ENCODE measurements around the gene SYT14. TPM values are rescaled to one million over a fixed set of nuclear protein-coding genes. Genes with fewer than 3 reads are reported as not detected.

SYT14 gene
- total RNA-seq, 4 donors from 2014 or later: 0.98 to 4.2 (median 2.0) TPM

- Histone ChIP-seq H3K4me1 (no peaks in the 10 kb centered on the region), H3K27ac (no peak overlapping the region), H3K27me3 (no peaks in the 10 kb centered on the region), H3K4me3 (no peak overlapping the region), H3K9me3 (peaks cover 0 to 7% (median 0%) of the 10 kb centered on the region in 4 donors), H3K36me3 (no peaks in the 10 kb centered on the region)
- DNase-seq (ENCODE audit: low spot score in 2 of 2): no peak
- TF ChIP-seq, protein P1, sequence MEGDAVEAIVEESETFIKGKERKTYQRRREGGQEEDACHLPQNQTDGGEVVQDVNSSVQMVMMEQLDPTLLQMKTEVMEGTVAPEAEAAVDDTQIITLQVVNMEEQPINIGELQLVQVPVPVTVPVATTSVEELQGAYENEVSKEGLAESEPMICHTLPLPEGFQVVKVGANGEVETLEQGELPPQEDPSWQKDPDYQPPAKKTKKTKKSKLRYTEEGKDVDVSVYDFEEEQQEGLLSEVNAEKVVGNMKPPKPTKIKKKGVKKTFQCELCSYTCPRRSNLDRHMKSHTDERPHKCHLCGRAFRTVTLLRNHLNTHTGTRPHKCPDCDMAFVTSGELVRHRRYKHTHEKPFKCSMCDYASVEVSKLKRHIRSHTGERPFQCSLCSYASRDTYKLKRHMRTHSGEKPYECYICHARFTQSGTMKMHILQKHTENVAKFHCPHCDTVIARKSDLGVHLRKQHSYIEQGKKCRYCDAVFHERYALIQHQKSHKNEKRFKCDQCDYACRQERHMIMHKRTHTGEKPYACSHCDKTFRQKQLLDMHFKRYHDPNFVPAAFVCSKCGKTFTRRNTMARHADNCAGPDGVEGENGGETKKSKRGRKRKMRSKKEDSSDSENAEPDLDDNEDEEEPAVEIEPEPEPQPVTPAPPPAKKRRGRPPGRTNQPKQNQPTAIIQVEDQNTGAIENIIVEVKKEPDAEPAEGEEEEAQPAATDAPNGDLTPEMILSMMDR (IDR thresholded peaks at IDR 0.05): no peak
- TF ChIP-seq POLR2A (IDR thresholded peaks at IDR 0.05): no peak
- TF ChIP-seq EP300 (IDR thresholded peaks at IDR 0.05): no peak
These were observed 13.6 kb upstream of the SYT14 start for GRCh38 chr1:209924390-209924789.

DNA sequence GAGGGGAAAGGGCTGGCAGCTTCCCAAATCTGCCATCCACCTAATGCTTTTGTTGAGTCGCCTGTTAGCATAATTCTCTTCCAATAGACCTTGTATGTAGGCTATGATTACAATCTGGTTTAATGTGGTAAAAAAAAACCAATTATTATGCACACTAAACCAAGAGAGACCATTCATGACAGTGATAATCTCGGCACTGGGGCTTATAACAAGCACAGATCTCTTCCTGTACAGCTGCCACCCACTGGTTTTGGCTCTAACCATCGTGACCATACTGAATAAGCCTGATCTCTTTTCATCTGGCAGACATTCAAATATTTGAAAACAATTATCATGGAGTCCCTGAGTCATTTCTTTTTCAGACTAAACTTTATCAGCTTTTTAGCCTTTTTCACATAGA lies 12.0 kb upstream of the SYT14 start:
- H3K36me3 ChIP-seq: no peaks in the 10 kb centered on the region
- no peak overlapping the region for H3K4me3 ChIP-seq
- DNase-seq (ENCODE audit: low spot score in 2 of 2): no peak
- no peaks in the 10 kb centered on the region for H3K27me3 ChIP-seq
- no peaks in the 10 kb centered on the region for H3K4me1 ChIP-seq
- 7 to 9% methylated on average over 3 of the region's 3 CpGs for WGBS, 2 donors
- TF ChIP-seq EP300 (IDR thresholded peaks at IDR 0.05) (no peak), POLR2A (IDR thresholded peaks at IDR 0.05) (no peak)
- TF ChIP-seq, protein P1 (IDR thresholded peaks at IDR 0.05): no peak
- no peaks in the 10 kb centered on the region for H3K9me3 ChIP-seq
- H3K27ac ChIP-seq: no peak overlapping the region

DNA sequence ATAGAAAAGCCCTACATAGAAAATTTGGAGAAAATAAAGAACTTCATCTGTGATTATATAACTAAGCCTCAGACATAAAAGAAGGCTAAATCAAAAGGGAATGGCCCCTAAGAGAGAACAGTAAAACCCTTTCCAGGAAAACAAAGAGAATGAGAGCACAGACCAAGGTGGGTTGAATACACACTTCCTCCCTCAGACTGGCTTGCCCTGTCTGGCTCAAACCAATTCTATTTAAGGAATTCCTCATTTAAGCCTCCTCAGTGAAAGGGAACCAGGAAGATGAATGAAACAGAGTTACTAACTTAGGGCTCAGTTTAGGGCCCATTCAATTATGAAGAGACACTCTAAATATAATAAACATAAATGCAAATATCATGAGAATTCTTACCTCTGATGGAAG lies 10.6 kb upstream of the SYT14 start:
- no peaks in the 10 kb centered on the region for H3K36me3 ChIP-seq
- no peak for DNase-seq (ENCODE audit: low spot score in 2 of 2)
- no peaks in the 10 kb centered on the region for H3K9me3 ChIP-seq
- no peaks in the 10 kb centered on the region for H3K27me3 ChIP-seq
- no peak overlapping the region for H3K4me3 ChIP-seq
- H3K4me1 ChIP-seq: no peaks in the 10 kb centered on the region
- TF ChIP-seq, protein P1 (IDR thresholded peaks at IDR 0.05): no peak
- TF ChIP-seq EP300 (IDR thresholded peaks at IDR 0.05) (no peak), POLR2A (IDR thresholded peaks at IDR 0.05) (no peak)
- H3K27ac ChIP-seq: no peak overlapping the region

- Histone ChIP-seq H3K4me3 (no peak overlapping the region), H3K9me3 (no peaks in the 10 kb centered on the region), H3K36me3 (no peaks in the 10 kb centered on the region), H3K27ac (no peak overlapping the region), H3K27me3 (no peaks in the 10 kb centered on the region), H3K4me1 (no peaks in the 10 kb centered on the region)
- no peak for DNase-seq (ENCODE audit: low spot score in 2 of 2)
- TF ChIP-seq, protein P1 (IDR thresholded peaks at IDR 0.05): no peak
These were observed 8.3 kb upstream of the SYT14 start for GRCh38 chr1:209929751-209930150.

DNA sequence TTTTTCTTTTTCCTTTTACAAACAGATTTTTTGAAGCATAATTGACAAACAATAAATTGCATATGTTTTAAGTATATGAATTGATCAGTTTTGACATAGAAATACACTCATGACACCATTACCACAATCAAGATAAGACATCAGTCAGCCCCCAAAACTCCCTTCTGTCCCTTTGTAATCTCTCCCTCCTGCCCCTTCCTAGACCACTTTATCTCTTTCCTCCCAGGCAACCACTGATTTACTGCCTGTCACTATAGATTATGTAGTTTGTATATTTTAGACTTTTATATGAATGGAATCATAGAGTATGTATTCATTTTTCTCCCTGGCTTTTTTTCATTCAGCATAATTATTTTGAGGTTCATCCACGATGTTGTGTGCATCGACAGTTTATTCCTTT lies 6.9 kb upstream of the SYT14 start:
- WGBS, 2 donors: 78 to 80% methylated on average over 2 of the region's 2 CpGs

More for the DNA sequence above, 6.9 kb upstream of the SYT14 start:
- no peaks in the 10 kb centered on the region for H3K4me1 ChIP-seq
- H3K27ac ChIP-seq: no peak overlapping the region
- no peaks in the 10 kb centered on the region for H3K36me3 ChIP-seq
- no peaks in the 10 kb centered on the region for H3K9me3 ChIP-seq
- no peak overlapping the region for H3K4me3 ChIP-seq
- H3K27me3 ChIP-seq: no peaks in the 10 kb centered on the region
- TF ChIP-seq EP300 (IDR thresholded peaks at IDR 0.05): no peak
- no peak for TF ChIP-seq POLR2A (IDR thresholded peaks at IDR 0.05)
- TF ChIP-seq, protein P1 (IDR thresholded peaks at IDR 0.05): no peak
- no peak for DNase-seq (ENCODE audit: low spot score in 2 of 2)

All from tibial nerve (tissue), 4 donors.